ENCODE results near the gene PPM1M.
"Not testable (repeated sequence)": the region's sequence is repeated elsewhere in the genome, so short reads cannot be mapped to it uniquely, and the experiment has no call there.

PPM1M gene

GRCh38 chr3:52256622-52257021 is 11.1 kb downstream of the PPM1M start:
- H3K9me3 Mint-ChIP-seq: no peaks in the 10 kb centered on the region
- H3K4me1 Mint-ChIP-seq (ENCODE audit: low read depth): peaks cover 82% of the 10 kb centered on the region
- H3K4me3 Mint-ChIP-seq: no peak overlapping the region
- H3K27me3 Mint-ChIP-seq (ENCODE audit: low read depth): no peaks in the 10 kb centered on the region
- peak overlapping the region; percentile 34 for H3K27ac Mint-ChIP-seq
- H3K36me3 Mint-ChIP-seq (ENCODE audit: low read depth): peaks cover 80% of the 10 kb centered on the region

GRCh38 chr3:52257911-52258310 is 12.4 kb downstream of the PPM1M start:
- H3K4me3 Mint-ChIP-seq: no peak overlapping the region
- peaks cover 83% of the 10 kb centered on the region for H3K4me1 Mint-ChIP-seq (ENCODE audit: low read depth)
- H3K27ac Mint-ChIP-seq: no peak overlapping the region
- H3K9me3 Mint-ChIP-seq: no peaks in the 10 kb centered on the region
- H3K36me3 Mint-ChIP-seq (ENCODE audit: low read depth): peaks cover 78% of the 10 kb centered on the region
- H3K27me3 Mint-ChIP-seq (ENCODE audit: low read depth): no peaks in the 10 kb centered on the region

- peaks cover 81% of the 10 kb centered on the region for H3K4me1 Mint-ChIP-seq (ENCODE audit: low read depth)
Measured at GRCh38 chr3:52259035-52259434, 13.5 kb downstream of the PPM1M start.

GRCh38 chr3:52259448-52259847 is 13.9 kb downstream of the PPM1M start:
- H3K27ac Mint-ChIP-seq: no peak overlapping the region
- H3K27me3 Mint-ChIP-seq (ENCODE audit: low read depth): no peaks in the 10 kb centered on the region
- peaks cover 81% of the 10 kb centered on the region for H3K36me3 Mint-ChIP-seq (ENCODE audit: low read depth)
- no peaks in the 10 kb centered on the region for H3K9me3 Mint-ChIP-seq
- no peak overlapping the region for H3K4me3 Mint-ChIP-seq
- peaks cover 82% of the 10 kb centered on the region for H3K4me1 Mint-ChIP-seq (ENCODE audit: low read depth)

More at GRCh38 chr3:52259035-52259434, 13.5 kb downstream of the PPM1M start:
- Mint-ChIP-seq H3K36me3 (ENCODE audit: low read depth) (peaks cover 80% of the 10 kb centered on the region), H3K9me3 (no peaks in the 10 kb centered on the region), H3K27me3 (ENCODE audit: low read depth) (no peaks in the 10 kb centered on the region), H3K27ac (no peak overlapping the region), H3K4me3 (no peak overlapping the region)

GRCh38 chr3:52262447-52262846 is 16.9 kb downstream of the PPM1M start:
- Mint-ChIP-seq H3K4me1 (ENCODE audit: low read depth) (peaks cover 64% of the 10 kb centered on the region), H3K4me3 (peak overlapping the region; percentile 35), H3K36me3 (ENCODE audit: low read depth) (peaks cover 77% of the 10 kb centered on the region), H3K27ac (peak overlapping the region; percentile 62), H3K9me3 (no peaks in the 10 kb centered on the region), H3K27me3 (ENCODE audit: low read depth) (no peaks in the 10 kb centered on the region)

GRCh38 chr3:52265387-52265786 is 19.8 kb downstream of the PPM1M start:
- no peak overlapping the region for H3K4me3 Mint-ChIP-seq
- no peak overlapping the region for H3K27ac Mint-ChIP-seq
- H3K9me3 Mint-ChIP-seq: no peaks in the 10 kb centered on the region
- no peaks in the 10 kb centered on the region for H3K27me3 Mint-ChIP-seq (ENCODE audit: low read depth)
- peaks cover 65% of the 10 kb centered on the region for H3K4me1 Mint-ChIP-seq (ENCODE audit: low read depth)
- peaks cover 63% of the 10 kb centered on the region for H3K36me3 Mint-ChIP-seq (ENCODE audit: low read depth)

GRCh38 chr3:52268036-52268435 is 22.5 kb downstream of the PPM1M start:
- Mint-ChIP-seq H3K27ac (peak overlapping the region; percentile 86), H3K4me3 (peak overlapping the region; percentile 54), H3K36me3 (ENCODE audit: low read depth) (peaks cover 56% of the 10 kb centered on the region), H3K4me1 (ENCODE audit: low read depth) (peaks cover 63% of the 10 kb centered on the region), H3K27me3 (ENCODE audit: low read depth) (no peaks in the 10 kb centered on the region), H3K9me3 (no peaks in the 10 kb centered on the region)

- Mint-ChIP-seq H3K4me3 (peak overlapping the region; percentile 84), H3K9me3 (no peaks in the 10 kb centered on the region), H3K27ac (peak overlapping the region; percentile 95), H3K27me3 (ENCODE audit: low read depth) (no peaks in the 10 kb centered on the region), H3K4me1 (ENCODE audit: low read depth) (peaks cover 64% of the 10 kb centered on the region), H3K36me3 (ENCODE audit: low read depth) (peaks cover 57% of the 10 kb centered on the region)
Measured at GRCh38 chr3:52269776-52270175, 24.2 kb downstream of the PPM1M start.

- H3K4me1 Mint-ChIP-seq (ENCODE audit: low read depth): peaks cover 67% of the 10 kb centered on the region
- no peaks in the 10 kb centered on the region for H3K9me3 Mint-ChIP-seq
- peak overlapping the region; percentile 95 for H3K27ac Mint-ChIP-seq
- H3K36me3 Mint-ChIP-seq (ENCODE audit: low read depth): peaks cover 58% of the 10 kb centered on the region
- H3K4me3 Mint-ChIP-seq: peak overlapping the region; percentile 84
- no peaks in the 10 kb centered on the region for H3K27me3 Mint-ChIP-seq (ENCODE audit: low read depth)
Measured at GRCh38 chr3:52270252-52270754, 24.7 kb downstream of the PPM1M start.

- Mint-ChIP-seq H3K4me1 (ENCODE audit: low read depth) (peaks cover 72% of the 10 kb centered on the region), H3K36me3 (ENCODE audit: low read depth) (peaks cover 57% of the 10 kb centered on the region), H3K4me3 (peak overlapping the region; percentile 84), H3K27ac (peak overlapping the region; percentile 95)
- not testable (repeated sequence) for H3K9me3 Mint-ChIP-seq; H3K27me3 Mint-ChIP-seq (ENCODE audit: low read depth)
Measured at GRCh38 chr3:52272172-52272571, 26.6 kb downstream of the PPM1M start.

GRCh38 chr3:52272831-52273230 is 27.3 kb downstream of the PPM1M start:
- Mint-ChIP-seq H3K9me3 (no peaks in the 10 kb centered on the region), H3K36me3 (ENCODE audit: low read depth) (peaks cover 56% of the 10 kb centered on the region), H3K4me3 (peak overlapping the region; percentile 97), H3K4me1 (ENCODE audit: low read depth) (peaks cover 65% of the 10 kb centered on the region), H3K27ac (peak overlapping the region; percentile 90), H3K27me3 (ENCODE audit: low read depth) (no peaks in the 10 kb centered on the region)

- H3K36me3 Mint-ChIP-seq (ENCODE audit: low read depth): peaks cover 53% of the 10 kb centered on the region
- H3K4me1 Mint-ChIP-seq (ENCODE audit: low read depth): peaks cover 60% of the 10 kb centered on the region
- H3K27ac Mint-ChIP-seq: peak overlapping the region; percentile 90
- peak overlapping the region; percentile 97 for H3K4me3 Mint-ChIP-seq
- H3K27me3 Mint-ChIP-seq (ENCODE audit: low read depth); H3K9me3 Mint-ChIP-seq: not testable (repeated sequence)
Measured at GRCh38 chr3:52274781-52275180, 29.2 kb downstream of the PPM1M start.

- Mint-ChIP-seq H3K27me3 (ENCODE audit: low read depth) (no peaks in the 10 kb centered on the region), H3K27ac (peak overlapping the region; percentile 97), H3K4me1 (ENCODE audit: low read depth) (peaks cover 56% of the 10 kb centered on the region), H3K36me3 (ENCODE audit: low read depth) (peaks cover 51% of the 10 kb centered on the region), H3K9me3 (no peaks in the 10 kb centered on the region), H3K4me3 (peak overlapping the region; percentile 97)
Measured at GRCh38 chr3:52277071-52277964, 31.8 kb downstream of the PPM1M start.

- Mint-ChIP-seq H3K4me3 (peak overlapping the region; percentile 97), H3K27ac (peak overlapping the region; percentile 99), H3K27me3 (ENCODE audit: low read depth) (no peaks in the 10 kb centered on the region), H3K4me1 (ENCODE audit: low read depth) (peaks cover 51% of the 10 kb centered on the region), H3K9me3 (no peaks in the 10 kb centered on the region), H3K36me3 (ENCODE audit: low read depth) (peaks cover 48% of the 10 kb centered on the region)
Measured at GRCh38 chr3:52277972-52278509, 32.5 kb downstream of the PPM1M start.

GRCh38 chr3:52278510-52279069 is 33.0 kb downstream of the PPM1M start, which contains the start of gene WDR82:
WDR82 (minus strand) TSS chr3:52278649; CDS start chr3:52278361, 288 bp downstream.
- Mint-ChIP-seq H3K4me3 (peak within 1 kb of the TSS; percentile 97), H3K27me3 (ENCODE audit: low read depth) (no peaks in the 10 kb centered on the region)

More at GRCh38 chr3:52278510-52279069, 33.0 kb downstream of the PPM1M start, which contains the start of gene WDR82:
- Mint-ChIP-seq H3K9me3 (no peaks in the 10 kb centered on the region), H3K27ac (peak within 1 kb of the TSS; percentile 99), H3K36me3 (ENCODE audit: low read depth) (peaks cover 45% of the 10 kb centered on the region), H3K4me1 (ENCODE audit: low read depth) (peaks cover 48% of the 10 kb centered on the region)
